Stimulated activated CD8-positive, alpha-beta memory T cell treated with anti-CD3 and anti-CD28 coated beads, Interleukin-7, amount 100 ng/mL, for 4 hours (primary cell): ENCODE measurements around the gene LRRC4C.

Experiments used
- DNase-seq, 2 donors: peaks; one replicate each; pipeline ENCODE4 v3.0.0-alpha.2; 2020; ENCODE audit warnings: low read depth in 2 of 2

LRRC4C gene

DNA sequence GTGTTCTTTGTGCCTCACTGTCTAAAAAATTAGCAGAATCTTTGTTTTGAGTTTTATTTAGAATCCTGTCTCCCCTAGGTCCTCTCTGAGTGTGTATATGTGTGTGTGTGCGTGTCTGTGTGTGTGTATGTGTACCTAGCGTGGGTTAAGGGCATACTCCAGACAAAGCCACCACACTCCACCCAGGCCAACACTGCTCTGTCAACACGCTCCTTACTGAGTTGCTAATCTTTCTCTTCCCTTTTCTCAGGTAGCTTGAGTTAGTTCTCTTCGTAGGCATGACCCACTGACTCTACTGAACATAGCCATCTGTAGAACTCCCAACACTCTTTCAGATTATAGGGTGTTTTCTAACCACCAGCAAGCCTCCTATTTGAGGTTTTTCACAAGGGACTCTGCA is 131.1 kb downstream of the LRRC4C start:
- no peak for DNase-seq

DNA sequence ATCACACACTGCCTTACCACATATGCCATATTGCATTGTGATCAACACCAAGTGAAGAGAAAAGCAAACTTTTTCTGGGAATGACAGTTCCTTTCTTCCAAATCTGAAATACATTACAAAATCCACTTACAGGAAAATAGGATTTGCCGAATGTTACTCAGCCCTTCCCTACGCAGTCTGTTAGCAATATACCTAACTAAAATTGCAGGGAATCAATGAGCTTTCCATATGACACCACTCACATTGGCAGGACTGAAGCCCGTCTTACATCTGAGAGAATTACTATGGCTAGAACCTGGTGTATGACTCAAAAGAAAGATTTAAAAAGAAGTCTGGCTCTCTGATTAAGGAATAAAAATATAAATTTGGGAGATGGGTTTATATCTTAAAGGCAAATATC is 136.0 kb downstream of the LRRC4C start:
- DNase-seq: no peak

DNA sequence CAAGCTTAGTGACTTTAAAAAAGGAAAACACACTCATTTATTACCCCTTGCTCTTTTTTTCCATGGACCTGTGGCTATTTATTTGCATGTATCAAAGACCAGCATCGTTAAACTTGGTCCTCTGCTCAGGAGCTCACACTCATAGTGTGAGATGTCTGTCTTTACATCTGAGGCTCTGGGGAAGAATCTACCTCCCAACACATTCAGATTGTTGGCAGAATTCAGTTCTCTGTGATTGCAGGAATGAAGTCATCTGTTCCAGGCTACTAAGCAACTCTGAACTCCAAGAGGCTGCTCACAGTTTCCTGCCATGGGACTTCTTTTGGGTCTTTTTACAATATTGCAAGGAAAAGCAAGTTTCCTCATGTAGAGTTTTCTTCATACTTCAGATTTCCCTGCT is 138.8 kb downstream of the LRRC4C start:
- no peak for DNase-seq

DNA sequence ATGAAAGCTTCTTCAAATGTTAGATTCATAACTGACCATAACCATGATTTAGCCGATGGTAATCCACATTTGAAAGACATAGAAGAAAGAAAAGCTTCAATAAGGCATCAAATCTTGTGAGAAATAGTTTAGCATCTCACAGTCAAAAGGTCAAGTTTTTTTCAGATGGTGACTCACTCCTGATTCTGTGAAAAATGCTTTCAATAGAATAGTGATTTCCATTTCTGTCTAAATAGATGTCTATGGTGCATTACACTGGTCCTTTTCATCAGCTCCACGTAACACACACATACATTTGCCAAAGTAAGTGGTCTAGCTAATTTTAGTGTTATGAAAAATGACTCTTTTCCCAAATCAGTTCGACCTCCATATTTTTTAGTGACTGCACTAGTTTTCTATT is 139.2 kb downstream of the LRRC4C start:
- no peak for DNase-seq

DNA sequence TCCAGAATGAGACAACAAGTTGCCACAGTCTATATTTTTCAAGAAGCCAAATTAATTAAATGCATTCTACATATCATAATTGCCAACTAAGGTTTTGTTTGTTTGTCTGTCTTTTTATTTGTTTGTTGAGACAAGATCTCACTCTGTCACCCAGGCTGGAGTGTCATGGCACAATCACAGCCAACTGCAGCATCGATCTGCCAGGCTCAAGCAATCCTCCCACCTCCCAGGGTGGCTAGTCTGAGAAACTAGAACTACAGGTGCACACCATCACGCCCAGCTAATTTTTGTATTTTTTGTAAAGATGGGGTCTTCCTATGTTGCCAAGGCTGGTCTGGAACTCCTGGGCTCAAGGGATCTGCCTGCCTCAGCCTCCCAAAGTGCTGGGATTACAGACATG is 140.0 kb downstream of the LRRC4C start:
- no peak for DNase-seq

DNA sequence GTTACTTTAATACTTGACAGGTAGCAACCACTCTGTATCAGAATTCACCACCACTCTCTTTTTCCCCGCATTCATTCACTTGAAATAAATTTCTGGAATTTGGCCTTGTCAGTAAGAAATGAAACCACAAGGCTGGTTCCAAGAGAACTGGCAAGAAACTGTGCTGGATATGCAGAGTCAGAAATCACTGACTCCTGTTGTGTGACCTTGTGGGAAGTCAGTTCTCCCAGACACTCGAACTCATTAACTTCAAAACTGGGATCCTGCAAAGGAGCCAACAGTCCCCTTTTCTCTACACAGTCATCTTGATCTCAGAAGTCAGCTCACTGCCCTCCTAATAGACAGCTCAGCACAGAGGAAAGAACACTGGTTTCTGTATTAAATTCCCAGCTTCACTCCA is 142.7 kb downstream of the LRRC4C start:
- no peak for DNase-seq

DNA sequence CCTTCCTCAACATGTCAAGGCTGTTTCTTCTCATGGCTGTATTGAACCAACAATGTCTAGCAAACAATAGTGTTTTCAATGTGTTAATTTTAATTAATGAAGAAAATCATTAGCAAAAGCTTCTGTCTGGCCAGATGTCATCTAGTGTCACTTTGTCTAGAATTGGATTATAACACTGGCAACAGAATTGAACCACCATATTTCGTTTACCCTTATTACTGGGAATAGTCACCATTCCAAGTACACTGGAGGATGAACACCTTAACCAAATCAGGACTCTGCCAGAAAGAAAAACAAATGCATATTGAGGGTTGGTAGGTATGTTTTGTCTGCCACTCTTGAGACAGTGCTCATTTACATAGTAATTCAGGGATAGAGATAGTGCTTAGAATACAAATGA is 146.2 kb downstream of the LRRC4C start:
- DNase-seq: no peak

DNA sequence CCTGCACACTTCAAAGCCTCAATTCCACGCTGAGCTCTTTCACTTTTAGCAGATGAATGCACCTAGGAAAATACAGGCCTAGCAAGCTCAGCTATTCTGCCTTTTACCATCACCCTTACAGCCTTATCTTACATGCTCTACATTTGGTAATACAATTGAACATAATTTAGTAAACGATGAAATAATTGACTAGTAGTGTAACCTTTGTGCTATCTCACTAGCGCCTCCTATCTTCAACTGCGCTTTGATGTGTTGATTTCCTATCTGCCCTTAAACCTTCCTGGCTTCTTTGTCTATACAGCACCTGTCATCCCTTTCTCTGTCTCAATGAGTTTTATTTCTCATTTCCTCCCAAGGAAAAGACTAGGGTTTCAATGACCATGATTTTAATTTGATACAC is 149.7 kb downstream of the LRRC4C start:
- no peak for DNase-seq

DNA sequence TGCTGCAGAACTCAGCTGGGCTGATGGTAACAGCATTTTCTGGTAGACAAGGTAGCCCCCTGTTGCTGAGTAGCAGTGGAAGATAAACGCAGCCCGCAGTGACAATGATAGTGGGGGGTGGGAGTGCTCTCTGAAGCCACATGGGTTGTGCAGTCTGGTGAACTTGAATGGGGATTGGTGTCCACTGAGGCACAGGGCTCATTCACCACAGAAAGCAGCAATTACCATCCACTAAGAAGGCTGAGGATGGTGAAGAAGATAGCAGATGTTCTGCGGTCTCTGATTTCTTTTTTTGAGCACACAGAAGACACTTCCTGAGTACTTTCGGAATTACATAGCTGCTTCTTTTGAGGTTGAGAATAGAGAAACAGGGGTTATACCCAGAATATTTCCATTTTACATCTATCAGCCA is 150.3 kb downstream of the LRRC4C start:
- DNase-seq: no peak

DNA sequence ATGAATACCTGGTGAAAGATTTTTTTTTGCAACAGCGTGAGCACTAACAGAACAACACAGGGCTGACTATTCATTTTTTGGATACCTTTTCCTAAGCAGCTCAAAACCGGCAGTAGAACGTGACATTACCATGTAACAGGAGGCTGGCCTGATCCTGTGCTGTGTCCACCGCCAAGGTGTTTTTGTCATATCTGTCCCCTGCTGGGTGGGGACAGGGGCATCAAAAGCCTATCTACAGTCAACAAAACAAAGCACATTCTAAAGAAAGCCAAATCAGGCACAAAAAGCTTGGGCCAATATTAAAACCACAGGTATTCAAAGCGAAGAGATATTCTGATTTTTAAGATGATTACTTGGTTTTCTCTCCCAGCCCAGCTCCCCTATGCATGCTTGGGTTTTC is 151.2 kb downstream of the LRRC4C start:
- DNase-seq: no peak

DNA sequence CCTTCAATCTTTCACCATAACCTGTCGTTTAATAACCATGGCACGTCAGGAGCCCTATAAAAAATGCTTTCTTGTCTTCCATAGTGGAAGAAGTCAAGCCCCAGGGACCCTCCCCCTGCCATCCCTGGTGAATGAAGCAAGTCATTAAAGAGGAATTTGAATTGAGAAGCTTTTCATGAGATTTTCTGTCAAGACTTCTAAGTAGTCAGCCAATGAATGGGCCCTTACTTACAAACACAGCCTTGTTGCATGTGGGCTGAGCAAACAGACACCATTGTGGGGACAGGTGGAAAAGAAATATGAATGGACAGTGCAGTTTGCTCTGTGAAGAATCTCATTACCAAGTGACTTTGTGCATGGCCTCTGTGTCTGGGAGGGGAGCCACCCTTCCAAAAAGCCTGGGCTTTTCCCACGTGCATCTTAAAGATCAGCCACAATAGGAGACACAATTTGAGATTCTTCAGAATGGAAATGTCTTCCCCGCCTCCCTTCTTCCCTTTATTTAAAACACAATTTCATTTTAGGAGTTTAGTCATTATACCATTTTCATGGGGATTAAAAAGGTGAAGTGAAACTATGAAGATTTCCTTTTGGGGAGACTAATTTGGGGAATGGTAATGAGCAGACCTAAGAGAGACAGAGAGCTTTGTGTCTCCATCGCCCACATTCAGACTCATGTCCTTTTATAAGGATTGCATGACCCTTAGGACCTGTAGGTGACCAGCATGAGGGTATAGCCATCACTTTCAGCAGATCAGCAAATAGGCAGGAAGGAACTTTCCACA is 152.0 kb downstream of the LRRC4C start:
- DNase-seq: no peak

DNA sequence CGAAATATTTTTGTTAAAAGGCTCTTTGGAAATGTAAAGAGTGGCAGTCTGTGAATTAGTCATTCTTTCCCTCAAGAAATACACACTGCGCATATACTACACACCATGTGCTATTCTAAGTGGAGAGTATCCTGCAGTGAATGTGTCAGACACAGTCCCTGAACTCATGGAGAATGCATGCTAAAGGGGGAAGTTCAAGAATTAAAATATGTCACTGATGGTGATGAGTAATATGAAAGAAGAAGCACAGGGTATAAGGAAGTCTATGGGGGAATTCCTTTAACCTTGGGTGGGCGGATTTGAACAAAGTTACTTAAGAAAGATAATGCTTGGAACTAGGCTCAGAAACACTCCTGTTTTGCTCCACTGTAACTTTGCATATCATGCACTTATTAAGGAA is 153.0 kb downstream of the LRRC4C start:
- DNase-seq: no peak

DNA sequence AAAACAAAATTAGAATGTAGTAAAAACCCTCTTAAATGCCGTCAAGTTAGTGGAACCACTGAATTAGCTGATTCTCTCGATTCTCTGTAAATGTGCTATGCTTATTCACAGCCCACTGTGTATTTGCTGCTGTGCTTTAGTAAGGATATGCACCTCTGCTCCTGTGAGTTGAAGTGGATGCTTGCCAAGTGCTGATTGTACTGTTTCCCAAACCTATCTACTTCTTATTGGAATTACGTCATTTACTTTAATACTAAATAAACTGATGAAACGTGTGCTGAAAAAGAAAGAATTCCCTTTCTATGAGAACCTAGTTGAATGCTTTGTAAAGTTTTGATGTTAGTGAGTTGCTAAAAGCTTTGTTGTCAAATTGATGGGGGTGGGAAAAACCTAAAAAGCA is 158.4 kb downstream of the LRRC4C start:
- no peak for DNase-seq

DNA sequence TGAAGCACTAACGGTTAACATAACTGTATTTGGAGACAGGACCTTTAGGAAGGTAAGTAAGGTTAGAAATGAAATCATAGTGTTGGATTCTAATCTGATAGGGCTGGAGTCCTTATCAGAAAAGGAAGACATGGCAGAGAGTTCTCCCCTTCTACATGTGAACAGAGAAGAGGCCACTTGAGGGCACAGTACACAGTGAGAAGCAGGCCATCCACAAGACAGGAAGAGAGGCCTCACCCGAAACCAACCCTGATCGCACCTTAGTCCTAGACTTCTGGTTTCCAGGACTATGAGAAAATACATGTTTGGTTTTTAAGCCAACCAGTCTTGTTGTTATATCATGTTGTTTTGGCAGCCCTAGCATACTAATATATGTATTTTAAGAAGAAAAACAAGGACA is 170.0 kb downstream of the LRRC4C start:
- DNase-seq: no peak

DNA sequence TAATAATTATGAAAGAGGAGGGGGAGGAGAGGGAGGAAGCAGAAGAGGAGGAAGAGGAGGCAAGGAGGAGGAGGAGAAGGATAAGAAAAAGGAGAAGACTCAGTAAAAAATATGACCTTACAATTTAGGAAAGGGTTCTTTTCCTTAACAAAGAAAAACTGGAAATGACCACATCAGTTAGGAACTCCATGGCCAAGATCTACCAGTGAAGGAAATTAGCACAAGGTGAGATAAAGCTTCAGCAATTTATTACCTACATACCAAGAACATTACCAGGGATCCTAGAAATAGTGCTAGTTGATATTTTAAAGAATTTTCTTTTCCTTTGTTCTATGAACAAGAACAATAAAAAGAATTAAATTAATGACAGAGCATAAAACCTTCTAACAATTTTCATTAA is 172.7 kb downstream of the LRRC4C start:
- no peak for DNase-seq

DNA sequence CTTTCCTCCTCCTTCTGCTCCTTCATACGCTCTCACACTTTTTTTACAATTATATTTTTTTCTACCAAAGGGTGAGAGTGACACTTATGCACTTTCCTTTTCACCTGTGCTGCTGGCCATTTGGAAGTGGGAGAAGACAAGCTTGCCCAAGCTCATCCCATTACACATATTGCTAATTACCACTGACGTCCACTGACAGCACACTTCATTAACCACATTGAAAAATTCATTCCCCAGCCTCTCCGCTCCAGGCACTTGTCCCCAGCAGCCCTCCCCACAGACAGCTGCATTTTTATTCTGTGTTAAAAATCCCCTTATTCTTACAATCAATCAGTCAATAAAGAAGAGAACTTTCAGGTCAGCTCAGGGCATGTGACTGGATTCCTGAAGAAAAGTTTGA is 175.1 kb downstream of the LRRC4C start:
- no peak for DNase-seq

DNA sequence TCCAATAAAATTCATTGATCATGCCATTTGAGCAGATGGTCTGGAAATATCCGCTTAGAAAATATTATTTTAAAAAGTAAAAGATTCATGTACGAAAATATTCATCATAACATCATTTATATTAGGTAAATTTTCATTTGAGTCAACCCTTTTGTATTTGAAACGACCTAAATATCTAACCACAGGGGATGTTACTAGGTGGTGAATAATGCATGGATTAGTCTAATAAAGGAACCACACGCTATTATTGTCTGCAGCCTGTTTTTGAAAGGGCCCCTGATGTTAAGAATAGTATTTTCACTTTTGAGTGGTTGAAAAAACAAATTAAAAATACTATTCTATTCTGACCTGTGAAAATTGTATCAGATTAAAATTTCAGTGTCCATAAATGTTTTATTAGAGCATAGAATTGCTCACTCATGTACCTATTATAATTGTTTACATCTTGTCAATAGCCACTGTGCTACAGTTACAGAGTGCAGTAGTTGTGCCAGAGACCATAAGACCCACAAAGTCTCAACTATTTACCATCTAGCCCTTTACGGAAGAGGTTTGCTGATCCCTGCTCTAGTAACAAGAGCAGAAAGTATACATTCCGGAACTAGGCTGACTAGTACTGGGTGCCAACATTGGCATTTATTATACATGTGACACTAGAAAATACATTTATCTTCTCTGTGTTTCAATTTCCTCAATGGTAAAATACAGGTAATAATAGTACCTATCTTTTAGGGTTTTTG is 176.1 kb downstream of the LRRC4C start:
- no peak for DNase-seq

DNA sequence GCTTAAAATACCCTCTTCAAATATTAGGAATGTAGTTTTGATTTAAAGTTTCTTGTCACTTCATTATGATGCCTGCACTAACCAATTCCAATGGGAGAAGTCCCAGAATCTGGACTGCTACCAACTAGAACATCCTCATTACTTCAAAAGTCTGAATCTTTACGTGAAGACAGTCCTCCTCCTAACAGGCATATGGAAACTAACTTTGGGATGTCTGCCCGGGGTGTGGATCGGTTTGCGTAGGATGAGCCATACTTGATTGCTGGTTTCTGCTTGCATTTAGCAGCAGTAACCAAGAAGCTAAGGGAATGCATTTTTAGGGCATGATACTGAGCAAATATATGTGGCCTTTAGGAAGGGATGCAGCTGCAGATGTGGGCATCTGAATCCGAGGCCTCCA is 177.1 kb downstream of the LRRC4C start:
- DNase-seq: no peak

DNA sequence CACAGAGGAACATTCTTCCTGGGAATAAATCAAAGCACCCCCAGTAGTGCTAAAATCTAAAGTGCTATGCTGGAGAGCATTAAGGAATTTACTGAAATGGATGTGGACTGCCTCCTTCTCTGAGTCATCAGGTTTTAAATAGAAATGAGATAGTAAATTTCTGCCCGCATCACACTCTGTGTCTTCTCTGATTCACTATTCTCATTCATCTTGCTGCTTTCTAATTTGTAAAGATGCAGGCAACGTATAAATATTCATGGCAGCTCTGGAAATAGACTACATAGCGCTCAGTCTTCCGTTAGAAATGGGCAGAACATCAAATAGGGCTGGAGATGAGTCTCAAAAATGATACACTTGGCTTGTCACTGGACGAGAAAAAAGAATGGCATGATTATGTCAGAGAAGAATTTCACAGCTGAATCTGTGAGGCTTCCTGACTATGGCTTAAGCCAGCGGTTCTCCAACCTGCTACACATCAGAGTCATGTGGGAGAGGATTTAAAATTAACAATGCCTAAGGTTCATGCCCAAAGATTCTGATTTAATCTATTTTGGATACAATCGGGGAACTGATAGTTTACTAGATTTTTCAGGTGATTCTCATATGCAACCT is 178.2 kb downstream of the LRRC4C start:
- DNase-seq: no peak

DNA sequence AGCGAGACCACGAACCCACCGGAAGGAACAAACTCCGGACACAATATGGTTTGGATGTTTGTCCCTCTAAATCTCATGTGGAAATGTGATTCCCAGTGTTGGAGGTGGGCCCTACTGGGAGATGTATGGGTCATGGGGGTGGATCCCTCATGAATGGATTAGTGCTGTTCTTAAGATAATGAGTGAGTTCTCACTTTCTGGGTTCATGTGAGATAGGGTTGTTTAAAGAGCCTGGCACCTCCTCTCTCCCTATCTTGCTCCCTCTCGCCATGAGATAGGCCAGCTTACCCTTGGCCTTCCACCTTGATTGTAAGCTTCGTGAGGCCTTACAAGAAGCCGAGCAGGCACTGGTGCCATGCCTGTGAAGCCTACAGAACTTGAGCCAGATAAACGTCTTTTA is 184.6 kb downstream of the LRRC4C start:
- no peak for DNase-seq

DNA sequence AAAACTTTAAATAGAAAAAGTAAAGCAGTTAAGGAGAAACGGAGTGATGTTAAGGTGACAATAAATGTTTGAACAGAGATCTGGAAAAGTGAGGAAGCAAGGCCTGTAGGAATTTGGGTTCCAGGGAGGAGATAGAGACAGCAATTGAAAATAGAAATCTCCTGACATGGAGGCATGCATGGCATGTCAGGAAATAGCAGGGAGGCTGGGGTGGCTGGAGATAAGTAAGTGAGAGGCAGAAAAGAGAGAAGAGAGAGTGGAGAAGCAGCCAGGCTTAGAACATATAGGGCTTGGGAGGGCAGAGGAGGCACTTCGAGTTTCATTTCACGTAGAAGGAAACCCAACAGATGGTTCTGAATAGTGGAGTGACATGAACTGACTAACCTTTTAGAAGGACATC is 185.5 kb downstream of the LRRC4C start:
- DNase-seq: no peak

DNA sequence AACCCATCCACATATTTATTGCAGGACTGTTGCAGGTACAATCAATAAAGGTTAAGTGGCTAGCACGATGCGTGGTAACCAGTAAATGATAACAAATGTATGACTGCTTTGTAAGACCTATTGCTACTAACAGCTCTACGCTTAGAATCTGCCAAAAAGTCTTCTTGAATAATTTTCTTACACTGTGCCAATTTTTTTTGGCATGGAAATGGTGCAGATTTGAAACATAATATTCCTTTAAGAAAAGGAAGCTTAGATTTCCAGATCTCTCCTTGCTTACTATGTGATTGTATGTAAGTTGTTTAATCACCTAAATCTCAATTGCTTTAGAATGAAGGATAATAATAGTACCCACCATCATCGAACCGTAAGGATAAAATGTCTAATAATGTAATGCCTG is 192.0 kb downstream of the LRRC4C start:
- DNase-seq: no peak

DNA sequence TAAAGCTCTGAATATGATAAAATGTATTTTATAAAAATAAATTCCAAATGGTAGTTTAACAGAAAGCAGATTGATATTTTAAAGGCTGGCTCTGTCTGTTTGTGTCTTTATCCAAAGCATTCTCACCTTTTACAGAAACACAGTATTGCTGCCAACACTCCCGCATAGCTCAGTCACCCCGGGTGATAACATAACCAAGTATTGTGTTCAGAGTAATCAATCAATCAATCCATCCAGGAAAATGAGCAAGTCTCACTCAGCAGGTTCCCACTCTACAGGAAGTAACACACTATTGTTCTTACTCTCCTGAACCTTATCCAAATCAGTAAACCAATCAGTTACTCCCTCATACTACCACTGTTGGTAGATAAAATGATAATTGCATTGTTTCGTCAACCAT is 203.4 kb downstream of the LRRC4C start:
- no peak for DNase-seq
